Tongue (tissue), 2 donors: ENCODE results near the gene REEP1. TPM values are rescaled to one million over a fixed set of nuclear protein-coding genes. Genes with fewer than 3 reads are reported as not detected.
A peak's percentile ranks its signal among the peaks of the same experiment; 100 is the strongest.
"Not testable (repeated sequence)": the region's sequence is repeated elsewhere in the genome, so short reads cannot be mapped to it uniquely, and the experiment has no call there.

Experiments used
- DNase-seq: peaks from one replicate; pipeline ENCODE4 v3.0.0-alpha.2; 2015
- total RNA-seq: library from RNA; depleted of rRNA; stranded (reverse); fragments of >200 nt; gene quantifications from one replicate; pipeline ENCODE4 v1.2.3, GENCODE V29; 2014

The REEP1 gene
- total RNA-seq, 1 donor from 2014 or later: 29.3 TPM

DNA sequence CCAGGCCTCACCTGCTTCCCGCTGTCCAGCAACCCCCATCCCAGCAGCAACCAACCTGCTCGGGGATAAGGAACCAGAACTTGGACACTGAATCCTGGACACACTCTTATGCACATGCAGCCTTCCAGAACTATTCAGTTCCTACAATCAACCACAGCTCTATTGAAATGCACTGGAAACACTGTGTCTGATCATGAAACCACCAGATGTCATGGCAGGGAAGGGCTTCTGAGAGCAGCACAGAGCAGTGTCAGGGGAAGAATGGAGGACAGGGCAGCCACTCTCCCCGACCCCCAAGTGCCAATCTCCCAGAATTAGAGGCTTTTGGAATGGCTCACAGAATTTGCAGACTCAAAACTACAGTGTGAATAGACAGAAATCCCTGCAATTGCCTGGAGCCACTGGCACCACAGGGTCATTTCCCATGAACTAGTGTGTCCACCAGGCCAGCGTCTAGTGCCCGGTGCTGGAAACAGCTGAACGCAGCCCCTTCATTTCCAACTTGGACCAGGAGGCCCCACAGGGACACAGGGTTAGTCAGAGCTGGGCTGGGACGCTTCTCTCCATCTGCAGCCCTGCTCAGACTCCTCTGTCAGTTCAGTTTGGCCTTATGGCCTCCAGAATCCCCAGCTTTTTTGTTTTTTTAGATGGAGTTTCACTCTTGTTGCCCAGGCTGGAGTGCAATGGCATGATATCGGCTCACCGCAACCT is 112.6 kb downstream of the REEP1 start:
- no peak for DNase-seq

DNA sequence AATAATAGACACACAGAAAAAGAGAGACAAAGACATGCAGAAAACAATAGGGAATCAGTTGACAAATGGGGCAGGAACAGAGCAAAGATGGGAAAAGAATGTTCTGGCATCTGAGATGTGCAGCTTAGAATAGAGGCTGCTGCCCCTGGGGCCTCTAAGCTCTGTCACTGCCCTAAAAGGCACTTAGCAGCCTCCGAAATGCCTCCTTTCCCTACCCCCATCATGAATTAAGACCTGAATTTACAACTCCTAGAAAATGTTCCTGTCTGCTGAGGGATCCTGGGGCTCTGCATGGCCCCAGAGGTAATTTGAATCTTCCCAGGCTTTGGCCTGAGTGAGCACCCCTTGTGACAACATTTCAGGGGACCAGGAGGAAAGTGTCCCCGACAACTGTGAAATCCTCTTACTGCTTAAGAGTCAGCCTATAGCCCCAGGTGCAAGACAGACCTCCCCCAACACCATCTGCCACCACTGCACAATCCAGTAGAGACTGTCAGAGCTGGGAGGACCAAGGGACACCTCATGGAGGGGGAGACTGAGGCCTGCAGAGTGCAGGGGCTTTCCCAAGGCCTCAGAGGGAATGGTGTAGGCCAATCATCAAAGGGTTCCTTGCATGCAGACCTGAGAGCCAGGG is 113.4 kb downstream of the REEP1 start:
- DNase-seq: no peak

- peak; percentile 84 for DNase-seq
Observed at GRCh38 chr2:86223140-86223926, 114.1 kb downstream of the REEP1 start.

DNA sequence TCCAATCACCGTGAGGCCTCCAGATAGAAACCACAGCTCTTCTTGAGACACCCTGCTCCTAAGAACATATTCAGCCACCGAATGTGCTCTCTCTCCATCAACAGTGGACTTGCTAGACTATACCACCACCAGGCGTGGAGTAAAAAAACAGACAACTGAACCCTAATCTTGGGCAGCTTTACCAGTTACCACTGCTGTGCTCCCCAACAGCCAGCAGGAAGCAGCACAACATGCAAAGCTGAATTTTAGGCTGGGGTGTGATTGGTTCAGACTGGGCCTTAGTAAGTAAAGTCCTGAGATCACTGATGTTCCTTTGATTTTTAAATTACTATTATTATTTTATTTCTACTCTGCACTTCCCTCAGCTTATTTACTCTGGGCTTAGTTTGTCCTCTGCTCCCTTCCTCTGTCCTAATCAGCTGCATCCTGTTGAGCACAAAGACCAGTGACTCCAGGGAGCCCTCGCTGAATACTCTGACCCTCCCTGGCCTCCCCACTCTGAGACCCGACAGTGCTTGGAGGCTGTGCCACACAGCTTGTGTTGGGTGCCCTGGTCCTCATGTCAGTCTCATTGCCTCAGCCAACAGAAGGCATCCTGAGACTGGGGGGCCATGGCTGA is 116.3 kb downstream of the REEP1 start:
- DNase-seq: peak; percentile 82

DNA sequence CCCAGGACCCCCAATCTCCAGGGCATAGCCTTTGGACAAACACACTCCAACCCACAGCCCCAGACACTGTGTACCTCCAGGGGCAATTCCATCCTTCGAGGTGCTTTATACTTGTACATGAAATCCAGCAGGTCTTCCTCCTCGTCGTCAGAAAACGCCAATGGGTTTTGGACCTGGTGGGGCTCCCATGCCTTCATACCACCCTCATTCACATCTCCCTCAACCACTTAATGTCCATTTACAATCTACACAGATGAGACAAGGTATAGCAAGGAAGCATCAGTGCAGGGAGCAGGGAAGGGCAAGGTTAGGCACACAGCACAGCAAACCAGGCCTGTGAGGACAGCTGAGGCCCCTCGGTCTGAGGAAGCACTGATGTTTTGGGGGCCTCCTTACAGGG is 117.5 kb downstream of the REEP1 start:
- no peak for DNase-seq

DNA sequence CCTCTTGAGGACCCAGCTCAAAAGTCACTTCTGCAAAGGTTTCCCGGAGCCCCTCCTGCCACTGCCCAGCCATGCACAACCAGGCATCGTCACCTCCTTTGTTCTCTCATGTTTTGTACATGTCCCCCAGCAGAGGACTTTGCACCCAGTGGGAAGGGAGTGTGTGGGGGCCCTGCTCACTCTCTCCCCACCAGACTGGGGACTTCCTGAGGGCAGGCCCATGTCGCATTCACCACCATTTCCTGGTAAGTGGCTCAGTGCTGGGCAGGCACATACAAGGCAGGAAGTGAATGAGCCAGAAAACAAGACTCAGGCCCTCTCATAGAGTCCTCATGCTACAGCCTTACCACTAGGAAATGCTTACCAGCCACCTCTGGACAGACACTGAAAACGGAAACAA is 119.3 kb downstream of the REEP1 start:
- DNase-seq: no peak

GRCh38 chr2:86216575-86217555 is 120.6 kb downstream of the REEP1 start:
- DNase-seq: no peak

- DNase-seq: no peak
Observed at GRCh38 chr2:86214503-86214832, 123.0 kb downstream of the REEP1 start.

GRCh38 chr2:86213699-86214502 is 123.5 kb downstream of the REEP1 start:
- no peak for DNase-seq

DNA sequence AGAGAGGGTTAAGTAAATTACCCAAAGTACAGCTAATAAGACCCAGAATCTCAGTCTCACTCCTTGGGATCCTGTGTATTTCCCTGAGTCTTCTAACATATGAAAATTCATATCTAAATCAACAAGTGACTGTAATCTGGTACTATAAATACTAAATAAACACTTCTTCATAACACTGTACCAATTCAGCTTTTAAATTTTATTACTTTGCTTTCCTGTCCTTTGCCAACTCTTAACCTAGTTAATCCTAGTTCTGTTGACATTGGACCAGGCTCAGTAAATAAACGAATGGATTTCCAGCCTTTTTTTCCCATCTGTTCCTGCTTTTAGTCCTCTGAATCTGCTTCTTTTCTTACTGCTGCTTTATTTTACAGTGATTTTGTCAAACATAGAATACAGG is 124.4 kb downstream of the REEP1 start:
- no peak for DNase-seq

- DNase-seq: no peak
Observed at GRCh38 chr2:86211796-86212188, 125.6 kb downstream of the REEP1 start.

DNA sequence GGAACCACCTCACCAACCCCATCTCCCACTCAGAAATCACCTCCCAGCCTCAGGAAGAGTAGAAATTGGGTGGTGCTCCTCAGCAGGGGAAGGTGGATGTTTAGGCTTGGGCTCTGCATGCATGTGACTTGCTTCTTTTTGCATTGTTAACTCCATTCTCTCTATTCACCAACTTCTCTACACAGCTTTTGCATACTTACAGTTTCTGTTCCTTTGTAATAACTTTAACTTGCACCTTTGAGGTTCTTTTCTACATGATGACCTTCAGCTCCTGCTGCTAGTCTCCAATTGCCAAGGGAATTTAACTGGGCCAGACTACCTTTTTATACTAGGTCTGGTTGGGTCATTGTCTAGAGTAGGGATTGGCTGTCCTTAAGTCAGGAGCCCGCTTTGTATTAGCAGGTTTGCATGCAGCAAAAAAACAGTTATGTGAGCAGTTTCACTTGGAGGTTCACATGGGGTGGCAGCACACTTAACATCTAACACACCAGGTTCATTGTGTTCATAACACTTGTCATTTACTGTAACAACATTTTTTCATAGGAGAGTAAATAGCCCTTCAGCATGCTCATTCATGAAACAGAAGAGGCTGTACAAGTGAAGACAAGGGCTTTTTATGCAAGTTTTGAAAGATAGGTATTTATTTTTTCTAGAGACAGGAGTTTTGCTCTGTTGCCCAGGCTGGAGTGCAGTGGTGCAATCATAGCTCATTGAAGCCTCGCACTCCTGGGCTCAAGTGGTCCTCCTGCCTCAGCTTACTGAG is 126.2 kb downstream of the REEP1 start:
- DNase-seq: no peak

DNA sequence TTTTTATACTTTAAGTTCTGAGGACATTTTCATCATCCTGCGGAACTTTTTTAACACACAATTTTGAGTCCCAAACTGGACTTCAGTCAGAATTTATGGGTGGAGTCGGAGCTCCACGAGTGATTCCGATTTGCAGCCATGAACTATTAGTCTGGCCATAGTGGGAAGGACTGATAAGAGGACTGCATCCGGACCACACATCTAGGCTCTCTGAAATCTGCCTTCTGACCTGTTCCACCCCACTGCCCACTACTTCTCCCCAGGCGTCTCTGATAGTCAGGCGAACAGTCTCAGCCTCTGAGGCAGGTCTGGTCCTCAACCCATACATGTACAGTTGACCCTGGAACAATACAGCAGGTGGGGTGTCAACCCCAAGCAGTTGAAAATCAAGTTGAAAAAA is 133.0 kb downstream of the REEP1 start:
- DNase-seq: no peak

DNA sequence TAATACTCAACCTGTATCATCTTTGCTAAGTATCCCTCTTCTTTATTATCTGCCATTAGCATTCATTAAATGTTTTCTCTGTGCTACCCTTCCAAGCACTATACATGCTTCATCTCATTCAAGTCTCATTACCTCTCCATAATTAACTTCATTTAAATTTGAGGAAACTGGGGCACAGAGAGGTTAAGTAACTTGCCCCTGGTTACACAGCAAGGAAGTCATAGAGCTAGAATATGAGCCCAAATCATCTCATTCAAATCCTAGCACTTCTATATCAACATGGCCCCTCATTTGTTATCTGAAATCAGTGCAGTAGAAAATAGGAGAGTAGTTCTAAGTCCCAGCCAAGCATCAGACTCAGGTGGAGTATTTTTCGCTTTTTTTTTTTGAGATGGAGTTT is 133.8 kb downstream of the REEP1 start:
- DNase-seq: no peak

GRCh38 chr2:86202702-86203101 is 134.7 kb downstream of the REEP1 start:
- DNase-seq: no peak

- no peak for DNase-seq
Observed at GRCh38 chr2:86202336-86202692, 135.1 kb downstream of the REEP1 start.

GRCh38 chr2:86201671-86202335 is 135.6 kb downstream of the REEP1 start:
- no peak for DNase-seq

DNA sequence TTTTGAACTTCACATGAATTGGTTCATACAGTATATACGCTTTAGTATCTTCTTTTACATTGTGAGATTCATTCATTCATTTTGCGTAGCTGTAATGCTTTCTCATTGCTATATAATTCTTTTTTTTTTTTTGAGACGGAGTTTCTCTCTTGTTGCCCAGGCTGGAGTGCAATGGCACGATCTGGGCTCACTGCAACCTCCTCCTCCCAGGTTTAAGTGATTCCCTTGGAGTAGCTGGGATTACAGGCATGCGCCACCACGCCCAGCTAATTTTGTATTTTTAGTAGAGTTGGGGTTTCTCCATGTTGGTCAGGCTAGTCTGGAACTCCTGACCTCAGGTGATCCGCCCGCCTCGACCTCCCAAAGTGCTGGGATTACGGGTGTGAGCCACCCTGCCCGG is 136.9 kb downstream of the REEP1 start:
- DNase-seq: not testable (repeated sequence)

GRCh38 chr2:86199834-86200177 is 137.6 kb downstream of the REEP1 start:
- no peak for DNase-seq
